ENCODE measurements around the gene DNAJC10.

DNA sequence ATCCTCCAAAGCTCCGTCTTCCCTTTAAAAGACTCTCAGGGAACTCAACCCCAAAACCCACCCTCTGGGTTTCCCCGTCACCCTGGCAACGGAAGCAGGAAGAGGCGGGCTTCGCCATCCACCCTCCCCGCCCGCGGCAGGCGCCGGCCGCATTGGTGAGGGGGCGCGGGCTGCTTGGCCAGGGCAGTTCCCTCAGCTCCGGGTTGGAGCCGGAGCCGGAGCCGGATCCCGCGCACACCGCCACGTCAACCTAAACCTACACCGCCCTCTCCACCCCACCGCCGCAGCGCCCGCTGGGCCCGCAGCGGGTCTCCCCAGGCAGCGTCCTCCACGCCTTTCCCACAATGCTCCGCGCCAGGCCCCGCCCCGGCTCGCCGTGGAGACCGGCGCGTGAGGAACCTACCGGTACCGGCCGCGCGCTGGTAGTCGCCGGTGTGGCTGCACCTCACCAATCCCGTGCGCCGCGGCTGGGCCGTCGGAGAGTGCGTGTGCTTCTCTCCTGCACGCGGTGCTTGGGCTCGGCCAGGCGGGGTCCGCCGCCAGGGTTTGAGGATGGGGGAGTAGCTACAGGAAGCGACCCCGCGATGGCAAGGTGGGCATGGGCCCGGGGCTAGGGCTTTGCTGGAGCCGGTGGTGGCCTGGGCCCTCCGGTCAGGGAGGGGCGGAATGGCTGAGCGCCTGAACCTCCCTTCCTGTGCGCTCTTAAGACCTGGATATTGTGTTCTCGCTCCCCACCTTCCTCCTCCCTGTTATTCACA lies at the start of gene DNAJC10:
- TF ChIP-seq CEBPB (IDR thresholded peaks at IDR 0.05) (no peak), TAF1 (IDR thresholded peaks at IDR 0.05; ENCODE audit: low read depth) (peak; percentile 59), TCF12 (IDR thresholded peaks at IDR 0.05; ENCODE audit: low read depth) (peak; percentile 34; the same call in 1 of the 2 replicates)
- TF ChIP-seq, protein P1, sequence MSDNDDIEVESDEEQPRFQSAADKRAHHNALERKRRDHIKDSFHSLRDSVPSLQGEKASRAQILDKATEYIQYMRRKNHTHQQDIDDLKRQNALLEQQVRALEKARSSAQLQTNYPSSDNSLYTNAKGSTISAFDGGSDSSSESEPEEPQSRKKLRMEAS (IDR thresholded peaks at IDR 0.05) = peak; percentile 81
- TF ChIP-seq, protein P2, sequence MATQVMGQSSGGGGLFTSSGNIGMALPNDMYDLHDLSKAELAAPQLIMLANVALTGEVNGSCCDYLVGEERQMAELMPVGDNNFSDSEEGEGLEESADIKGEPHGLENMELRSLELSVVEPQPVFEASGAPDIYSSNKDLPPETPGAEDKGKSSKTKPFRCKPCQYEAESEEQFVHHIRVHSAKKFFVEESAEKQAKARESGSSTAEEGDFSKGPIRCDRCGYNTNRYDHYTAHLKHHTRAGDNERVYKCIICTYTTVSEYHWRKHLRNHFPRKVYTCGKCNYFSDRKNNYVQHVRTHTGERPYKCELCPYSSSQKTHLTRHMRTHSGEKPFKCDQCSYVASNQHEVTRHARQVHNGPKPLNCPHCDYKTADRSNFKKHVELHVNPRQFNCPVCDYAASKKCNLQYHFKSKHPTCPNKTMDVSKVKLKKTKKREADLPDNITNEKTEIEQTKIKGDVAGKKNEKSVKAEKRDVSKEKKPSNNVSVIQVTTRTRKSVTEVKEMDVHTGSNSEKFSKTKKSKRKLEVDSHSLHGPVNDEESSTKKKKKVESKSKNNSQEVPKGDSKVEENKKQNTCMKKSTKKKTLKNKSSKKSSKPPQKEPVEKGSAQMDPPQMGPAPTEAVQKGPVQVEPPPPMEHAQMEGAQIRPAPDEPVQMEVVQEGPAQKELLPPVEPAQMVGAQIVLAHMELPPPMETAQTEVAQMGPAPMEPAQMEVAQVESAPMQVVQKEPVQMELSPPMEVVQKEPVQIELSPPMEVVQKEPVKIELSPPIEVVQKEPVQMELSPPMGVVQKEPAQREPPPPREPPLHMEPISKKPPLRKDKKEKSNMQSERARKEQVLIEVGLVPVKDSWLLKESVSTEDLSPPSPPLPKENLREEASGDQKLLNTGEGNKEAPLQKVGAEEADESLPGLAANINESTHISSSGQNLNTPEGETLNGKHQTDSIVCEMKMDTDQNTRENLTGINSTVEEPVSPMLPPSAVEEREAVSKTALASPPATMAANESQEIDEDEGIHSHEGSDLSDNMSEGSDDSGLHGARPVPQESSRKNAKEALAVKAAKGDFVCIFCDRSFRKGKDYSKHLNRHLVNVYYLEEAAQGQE (IDR thresholded peaks at IDR 0.05; ENCODE audit: low read depth) = no peak
